NCI-H2171 (cell line): Measurements from ENCODE around the gene MED9.

Experiments
- DNase-seq: peaks from one replicate; lab custom pipeline; 2025; lab: John Stamatoyannopoulos, UW

MED9 gene

GRCh38 chr17:17537311-17538099 lies 60.7 kb downstream of the MED9 start:
- DNase-seq, result no peak

DNA sequence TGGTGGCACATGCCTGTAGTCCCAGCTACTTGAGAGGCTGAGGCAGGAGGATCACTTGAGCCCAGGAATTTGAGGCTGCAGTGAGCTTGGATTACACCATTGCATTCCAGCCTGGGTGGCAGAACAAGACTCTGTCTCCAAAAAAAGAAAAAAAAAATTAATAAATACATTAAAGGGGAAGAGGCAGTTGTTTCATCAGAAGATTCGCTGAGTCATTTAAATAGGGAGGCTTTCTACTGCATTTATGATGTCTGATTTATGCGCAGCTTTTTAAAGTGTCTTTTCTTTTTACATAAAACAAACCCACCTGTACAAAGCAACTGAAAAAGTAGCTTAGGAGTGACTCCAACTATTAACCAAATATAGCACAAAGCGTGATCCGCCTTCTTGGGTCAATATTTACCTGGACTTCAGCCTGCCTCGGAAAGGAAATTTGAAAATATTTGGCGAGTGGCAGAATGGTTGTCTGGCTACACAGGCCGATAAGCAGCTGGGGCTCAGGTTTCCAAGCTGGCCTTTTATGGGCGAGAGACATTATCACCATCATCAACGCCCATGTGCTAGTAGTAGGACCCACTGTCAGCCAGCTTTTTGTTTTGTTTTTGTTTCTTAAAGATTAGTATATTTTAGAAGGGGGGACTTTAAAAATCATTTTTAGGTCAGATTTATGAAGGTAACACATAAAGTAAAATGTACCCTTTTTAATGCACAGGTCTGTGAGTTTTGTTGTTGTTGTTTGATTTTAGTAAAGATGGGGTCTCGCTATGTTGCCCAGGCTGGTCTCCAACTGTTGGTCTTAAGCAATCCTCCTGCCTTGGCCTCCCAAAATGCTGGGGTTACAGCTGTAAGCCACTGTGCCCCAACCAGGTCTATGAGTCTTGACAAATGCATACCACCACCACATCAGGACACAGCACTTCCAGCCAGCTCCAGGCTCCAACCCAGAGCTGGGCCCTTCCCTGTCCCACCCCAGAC lies 61.9 kb downstream of the MED9 start:
- DNase-seq, result no peak

GRCh38 chr17:17539591-17539990 lies 62.8 kb downstream of the MED9 start:
- no peak for DNase-seq

- peak; percentile 39 for DNase-seq
Observed at GRCh38 chr17:17540278-17540906, 63.6 kb downstream of the MED9 start.

DNA sequence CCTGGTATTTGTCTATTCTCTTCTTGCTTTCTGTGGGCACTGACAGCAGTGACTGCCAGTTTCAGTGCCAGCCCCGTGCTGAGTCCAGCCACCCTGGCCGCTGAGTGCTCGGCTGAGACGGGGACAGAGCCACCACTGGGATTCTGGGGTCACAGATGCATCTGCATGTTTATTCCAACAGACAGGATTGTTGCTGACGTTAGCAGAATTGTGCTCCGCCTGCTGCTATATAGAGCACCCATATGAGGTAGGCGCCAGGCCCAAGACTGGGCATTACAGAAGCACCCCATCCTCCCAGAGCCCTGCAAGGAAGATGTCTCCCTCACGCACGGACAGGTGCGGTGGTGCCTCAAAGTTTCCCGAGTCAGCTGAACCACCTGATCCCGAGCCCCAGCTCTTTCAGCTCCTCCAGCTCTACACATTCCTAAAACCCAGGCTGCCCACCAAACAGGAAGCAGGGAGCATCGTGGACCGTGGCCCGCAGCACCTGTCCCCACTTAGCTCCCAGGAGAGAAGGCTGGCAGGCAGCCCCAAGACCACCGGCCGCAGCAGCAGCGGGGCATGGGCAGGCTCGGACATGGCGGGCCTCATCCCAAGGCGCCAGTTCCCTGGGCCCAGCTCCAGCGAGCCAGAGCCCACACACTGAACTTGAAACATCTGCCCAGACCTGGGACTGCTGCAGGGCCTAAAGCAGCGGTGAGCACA lies 64.3 kb downstream of the MED9 start:
- no peak for DNase-seq

DNA sequence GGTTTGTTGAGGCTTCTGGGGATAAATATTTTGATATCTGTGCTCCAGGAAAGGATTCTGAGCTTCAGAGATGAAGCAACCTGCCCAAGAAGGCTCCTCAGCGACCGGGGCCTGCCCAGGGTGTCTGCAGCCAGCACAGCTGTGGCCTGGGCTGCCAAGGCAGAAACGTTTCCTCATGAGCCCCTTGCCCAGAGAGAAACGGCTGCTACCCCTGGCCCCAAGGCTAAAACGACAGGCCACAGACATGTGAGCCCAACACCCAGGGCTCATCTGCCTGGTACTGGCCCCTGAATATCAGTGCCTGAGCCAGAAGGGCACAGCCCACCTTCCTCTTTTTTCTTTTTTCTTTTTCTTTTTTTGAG lies 64.8 kb downstream of the MED9 start:
- DNase-seq, result no peak
